ENCODE results near the gene NELFB.

GRCh38 chr9:137266162-137266527, 11.0 kb downstream of the NELFB start:
- TF ChIP-seq ZBTB21 (CRISPR knock-in tag; IDR thresholded peaks at IDR 0.05; ENCODE audit: borderline replicate concordance) (no peak), TP53 (CRISPR knock-in tag; IDR thresholded peaks at IDR 0.05) (no peak), TCF7 (CRISPR knock-in tag; IDR thresholded peaks at IDR 0.05; ENCODE audit: low read depth) (no peak), NFE2L1 (CRISPR knock-in tag; IDR thresholded peaks at IDR 0.05) (no peak), CTCF (IDR thresholded peaks at IDR 0.05) (no peak), NR1H2 (CRISPR knock-in tag; IDR thresholded peaks at IDR 0.05) (no peak), ATF3 (CRISPR knock-in tag; conservative IDR thresholded peaks at IDR 0.05) (no peak), SP1 (CRISPR knock-in tag; conservative IDR thresholded peaks at IDR 0.05) (no peak), NFYB (CRISPR knock-in tag; conservative IDR thresholded peaks at IDR 0.05; ENCODE audit: low read depth) (no peak)
- TF ChIP-seq, protein P1, sequence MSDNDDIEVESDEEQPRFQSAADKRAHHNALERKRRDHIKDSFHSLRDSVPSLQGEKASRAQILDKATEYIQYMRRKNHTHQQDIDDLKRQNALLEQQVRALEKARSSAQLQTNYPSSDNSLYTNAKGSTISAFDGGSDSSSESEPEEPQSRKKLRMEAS (CRISPR knock-in tag; IDR thresholded peaks at IDR 0.05): no peak

Data from WTC11 (cell line).